Measurements from ENCODE around the gene IL1RAPL1.

DNA sequence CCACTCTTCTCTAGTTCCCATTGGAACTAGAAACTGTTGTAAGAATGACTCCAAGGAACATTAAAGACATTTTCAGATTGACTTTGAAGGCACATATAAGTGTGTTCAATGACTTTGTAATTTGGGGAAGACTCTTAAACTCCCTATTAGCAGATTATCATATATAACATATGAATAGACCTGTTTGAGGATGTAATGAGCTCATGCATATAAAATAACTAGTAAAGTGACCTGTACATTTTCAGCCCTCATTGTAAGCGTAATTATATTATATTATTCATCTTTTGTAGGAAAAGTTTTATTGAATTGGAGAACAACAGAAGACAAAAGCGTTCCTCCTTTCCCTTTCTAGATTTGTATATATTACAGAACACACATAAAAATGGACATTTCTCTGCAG lies 455.1 kb downstream of the IL1RAPL1 start:
- TF ChIP-seq, protein P1, sequence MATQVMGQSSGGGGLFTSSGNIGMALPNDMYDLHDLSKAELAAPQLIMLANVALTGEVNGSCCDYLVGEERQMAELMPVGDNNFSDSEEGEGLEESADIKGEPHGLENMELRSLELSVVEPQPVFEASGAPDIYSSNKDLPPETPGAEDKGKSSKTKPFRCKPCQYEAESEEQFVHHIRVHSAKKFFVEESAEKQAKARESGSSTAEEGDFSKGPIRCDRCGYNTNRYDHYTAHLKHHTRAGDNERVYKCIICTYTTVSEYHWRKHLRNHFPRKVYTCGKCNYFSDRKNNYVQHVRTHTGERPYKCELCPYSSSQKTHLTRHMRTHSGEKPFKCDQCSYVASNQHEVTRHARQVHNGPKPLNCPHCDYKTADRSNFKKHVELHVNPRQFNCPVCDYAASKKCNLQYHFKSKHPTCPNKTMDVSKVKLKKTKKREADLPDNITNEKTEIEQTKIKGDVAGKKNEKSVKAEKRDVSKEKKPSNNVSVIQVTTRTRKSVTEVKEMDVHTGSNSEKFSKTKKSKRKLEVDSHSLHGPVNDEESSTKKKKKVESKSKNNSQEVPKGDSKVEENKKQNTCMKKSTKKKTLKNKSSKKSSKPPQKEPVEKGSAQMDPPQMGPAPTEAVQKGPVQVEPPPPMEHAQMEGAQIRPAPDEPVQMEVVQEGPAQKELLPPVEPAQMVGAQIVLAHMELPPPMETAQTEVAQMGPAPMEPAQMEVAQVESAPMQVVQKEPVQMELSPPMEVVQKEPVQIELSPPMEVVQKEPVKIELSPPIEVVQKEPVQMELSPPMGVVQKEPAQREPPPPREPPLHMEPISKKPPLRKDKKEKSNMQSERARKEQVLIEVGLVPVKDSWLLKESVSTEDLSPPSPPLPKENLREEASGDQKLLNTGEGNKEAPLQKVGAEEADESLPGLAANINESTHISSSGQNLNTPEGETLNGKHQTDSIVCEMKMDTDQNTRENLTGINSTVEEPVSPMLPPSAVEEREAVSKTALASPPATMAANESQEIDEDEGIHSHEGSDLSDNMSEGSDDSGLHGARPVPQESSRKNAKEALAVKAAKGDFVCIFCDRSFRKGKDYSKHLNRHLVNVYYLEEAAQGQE (IDR thresholded peaks at IDR 0.05; ENCODE audit: borderline replicate concordance): no peak
- no peak for TF ChIP-seq EZH2 (IDR thresholded peaks at IDR 0.05; ENCODE audit: borderline replicate concordance, insufficient read depth, low read length, poor library complexity, severe bottlenecking)
- TF ChIP-seq, protein P2, sequence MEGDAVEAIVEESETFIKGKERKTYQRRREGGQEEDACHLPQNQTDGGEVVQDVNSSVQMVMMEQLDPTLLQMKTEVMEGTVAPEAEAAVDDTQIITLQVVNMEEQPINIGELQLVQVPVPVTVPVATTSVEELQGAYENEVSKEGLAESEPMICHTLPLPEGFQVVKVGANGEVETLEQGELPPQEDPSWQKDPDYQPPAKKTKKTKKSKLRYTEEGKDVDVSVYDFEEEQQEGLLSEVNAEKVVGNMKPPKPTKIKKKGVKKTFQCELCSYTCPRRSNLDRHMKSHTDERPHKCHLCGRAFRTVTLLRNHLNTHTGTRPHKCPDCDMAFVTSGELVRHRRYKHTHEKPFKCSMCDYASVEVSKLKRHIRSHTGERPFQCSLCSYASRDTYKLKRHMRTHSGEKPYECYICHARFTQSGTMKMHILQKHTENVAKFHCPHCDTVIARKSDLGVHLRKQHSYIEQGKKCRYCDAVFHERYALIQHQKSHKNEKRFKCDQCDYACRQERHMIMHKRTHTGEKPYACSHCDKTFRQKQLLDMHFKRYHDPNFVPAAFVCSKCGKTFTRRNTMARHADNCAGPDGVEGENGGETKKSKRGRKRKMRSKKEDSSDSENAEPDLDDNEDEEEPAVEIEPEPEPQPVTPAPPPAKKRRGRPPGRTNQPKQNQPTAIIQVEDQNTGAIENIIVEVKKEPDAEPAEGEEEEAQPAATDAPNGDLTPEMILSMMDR (IDR thresholded peaks at IDR 0.05; ENCODE audit: poor library complexity, severe bottlenecking): no peak
- TF ChIP-seq POLR2AphosphoS5 (IDR thresholded peaks at IDR 0.05): no peak
- no peak for TF ChIP-seq SMC3 (conservative IDR thresholded peaks at IDR 0.05; ENCODE audit: poor library complexity)
- no peak for TF ChIP-seq RAD21 (conservative IDR thresholded peaks at IDR 0.05)
